Esophagus squamous epithelium (tissue), 5 donors: ENCODE results near the gene ATG14. TPM values are rescaled to one million over a fixed set of nuclear protein-coding genes. Genes with fewer than 3 reads are reported as not detected.

ENCODE experiments used
- DNase-seq: peaks from one replicate; lab custom pipeline; 2025; lab: John Stamatoyannopoulos, UW
- H3K27ac ChIP-seq, 4 donors: fragments of 200-600 bp; sonication (generic); one replicate each; pipeline ENCODE4 v1.5.1; 2016 to 2019; ENCODE audit warnings: mild to moderate bottlenecking in 1 of 4
- H3K27me3 ChIP-seq, 4 donors: fragments of 200-600 bp; sonication (generic); 1 replicate in 3 of 4; 2 replicates in 1 of 4; pipeline versions ENCODE4 v1.5.1 to v1.6.0; 2017 to 2021; ENCODE audit warnings: antibody characterized with exemption in 1 of 4
- H3K36me3 ChIP-seq, 3 donors: fragments of 200-600 bp; sonication (generic); one replicate each; pipeline ENCODE4 v1.5.1; 2016 to 2019
- H3K4me1 ChIP-seq, 3 donors: fragments of 200-600 bp; sonication (generic); one replicate each; pipeline ENCODE4 v1.5.1; 2017 to 2019
- H3K4me3 ChIP-seq, 4 donors: fragments of 200-600 bp; sonication (generic); 1 replicate in 3 of 4; 2 replicates in 1 of 4; pipeline ENCODE4 v1.5.1; 2016 to 2019; ENCODE audit warnings: mild to moderate bottlenecking in 2 of 4, moderate library complexity in 1 of 4
- H3K9me3 ChIP-seq, 3 donors: fragments of 200-600 bp; sonication (generic); one replicate each; pipeline ENCODE4 v1.5.1; 2016 to 2019
- POLR2A ChIP-seq, 4 donors: fragments of 450-650 bp; IDR thresholded peaks; one replicate each; pipeline ENCODE4 v1.6.1; 2017; ENCODE audit warnings: antibody characterized with exemption in 4 of 4, mild to moderate bottlenecking in 4 of 4, moderate library complexity in 3 of 4
- WGBS, 2 donors: methylation state at CpG; one replicate each; pipeline ENCODE4 v1.1.5; 2018; 5-methylcytosine and 5-hydroxymethylcytosine counted together
- intact Hi-C: fragments of 100-400 bp; cut with DNase I; formaldehyde crosslinking; loops from one replicate; pipeline ENCODE4 v1.15.0; 2022
- small RNA-seq, 4 donors: library from RNA; depleted of rRNA; stranded (forward); fragments of <200 nt; gene quantifications; one replicate each; pipeline ENCODE3, GENCODE V24; 2016
- total RNA-seq, 4 donors: library from RNA; depleted of rRNA; stranded (reverse); fragments of >200 nt; gene quantifications; one replicate each; pipeline ENCODE4 v1.1.0, GENCODE V29; 2016
- TF ChIP-seq, protein P1 (sequence below), 6 experiments: fragments of 450-650 bp in 4 of 6; fragments of 200-600 bp in 2 of 6; sonication (generic) in 2 of 6; IDR thresholded peaks; one replicate each; pipeline ENCODE4 v1.5.1; 2016 to 2019; ENCODE audit warnings: antibody characterized with exemption in 6 of 6, mild to moderate bottlenecking in 4 of 6, moderate library complexity in 4 of 6
- donor health status: DM: yes; HTN: yes; CAD: no.

Gene ATG14
- total RNA-seq, 4 donors from 2014 or later = 4.6 to 12.8 (median 7.5) TPM

GRCh38 chr14:55323910-55324309, 87.7 kb downstream of the ATG14 start:
- DNase-seq = no peak
- intact Hi-C loops = no loop called here
- peaks cover 0 to 8% (median 0%) of the 10 kb centered on the region in 3 donors for H3K4me1 ChIP-seq
- H3K27me3 ChIP-seq = no peaks in the 10 kb centered on the region
- H3K4me3 ChIP-seq = no peak overlapping the region
- no peak for TF ChIP-seq POLR2A (IDR thresholded peaks at IDR 0.05)
- TF ChIP-seq, protein P1, sequence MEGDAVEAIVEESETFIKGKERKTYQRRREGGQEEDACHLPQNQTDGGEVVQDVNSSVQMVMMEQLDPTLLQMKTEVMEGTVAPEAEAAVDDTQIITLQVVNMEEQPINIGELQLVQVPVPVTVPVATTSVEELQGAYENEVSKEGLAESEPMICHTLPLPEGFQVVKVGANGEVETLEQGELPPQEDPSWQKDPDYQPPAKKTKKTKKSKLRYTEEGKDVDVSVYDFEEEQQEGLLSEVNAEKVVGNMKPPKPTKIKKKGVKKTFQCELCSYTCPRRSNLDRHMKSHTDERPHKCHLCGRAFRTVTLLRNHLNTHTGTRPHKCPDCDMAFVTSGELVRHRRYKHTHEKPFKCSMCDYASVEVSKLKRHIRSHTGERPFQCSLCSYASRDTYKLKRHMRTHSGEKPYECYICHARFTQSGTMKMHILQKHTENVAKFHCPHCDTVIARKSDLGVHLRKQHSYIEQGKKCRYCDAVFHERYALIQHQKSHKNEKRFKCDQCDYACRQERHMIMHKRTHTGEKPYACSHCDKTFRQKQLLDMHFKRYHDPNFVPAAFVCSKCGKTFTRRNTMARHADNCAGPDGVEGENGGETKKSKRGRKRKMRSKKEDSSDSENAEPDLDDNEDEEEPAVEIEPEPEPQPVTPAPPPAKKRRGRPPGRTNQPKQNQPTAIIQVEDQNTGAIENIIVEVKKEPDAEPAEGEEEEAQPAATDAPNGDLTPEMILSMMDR (IDR thresholded peaks at IDR 0.05) = no peak
- H3K27ac ChIP-seq = no peak overlapping the region
- peaks cover 0 to 10% (median 0%) of the 10 kb centered on the region in 3 donors for H3K36me3 ChIP-seq
- no peaks in the 10 kb centered on the region for H3K9me3 ChIP-seq

DNA sequence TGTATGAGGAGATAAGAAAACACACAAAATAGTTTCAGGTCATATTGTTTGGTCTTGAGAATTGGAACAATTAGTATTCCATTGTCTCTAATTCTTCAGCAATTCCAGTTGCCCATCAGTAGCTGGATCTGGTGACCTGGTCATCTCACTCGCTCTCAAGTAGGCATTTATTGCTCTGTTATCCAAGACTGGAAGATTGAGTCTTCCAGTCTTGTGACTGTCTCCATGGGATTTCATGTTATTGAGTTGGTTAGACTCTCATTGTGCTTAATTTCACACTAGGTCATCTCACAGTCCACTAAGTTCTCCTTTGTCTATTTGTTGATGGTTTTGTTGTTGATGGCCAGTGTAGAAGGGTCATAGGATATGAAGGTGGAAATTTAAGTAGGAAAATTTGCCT, 92.9 kb downstream of the ATG14 start:
- H3K36me3 ChIP-seq = peaks cover 0 to 31% (median 0%) of the 10 kb centered on the region in 3 donors
- H3K9me3 ChIP-seq = no peaks in the 10 kb centered on the region
- H3K4me3 ChIP-seq = no peak overlapping the region
- peaks cover 0 to 39% (median 12%) of the 10 kb centered on the region in 3 donors for H3K4me1 ChIP-seq
- WGBS, 2 donors = 100% methylated on average over 1 of the region's 1 CpG
- DNase-seq = no peak
- TF ChIP-seq, protein P1 (IDR thresholded peaks at IDR 0.05) = no peak
- no peak for TF ChIP-seq POLR2A (IDR thresholded peaks at IDR 0.05)
- intact Hi-C loops = no loop called here
- no peak overlapping the region for H3K27ac ChIP-seq
- no peaks in the 10 kb centered on the region for H3K27me3 ChIP-seq

GRCh38 chr14:55317542-55318306, 93.9 kb downstream of the ATG14 start:
- no peak for TF ChIP-seq POLR2A (IDR thresholded peaks at IDR 0.05)
- TF ChIP-seq, protein P1 (IDR thresholded peaks at IDR 0.05) = no peak
- WGBS, 2 donors = 57 to 85% methylated on average over 2 to 3 of the region's 3 CpGs
- H3K27me3 ChIP-seq = no peaks in the 10 kb centered on the region
- no peak for DNase-seq
- peaks cover 0 to 41% (median 0%) of the 10 kb centered on the region in 3 donors for H3K36me3 ChIP-seq
- intact Hi-C loops = no loop called here
- peak overlapping the region in 1 of 4 donors; percentile 28 for H3K27ac ChIP-seq
- peaks cover 0 to 39% (median 12%) of the 10 kb centered on the region in 3 donors for H3K4me1 ChIP-seq
- H3K4me3 ChIP-seq = no peak overlapping the region
- H3K9me3 ChIP-seq = peaks cover 0 to 9% (median 2%) of the 10 kb centered on the region in 3 donors

DNA sequence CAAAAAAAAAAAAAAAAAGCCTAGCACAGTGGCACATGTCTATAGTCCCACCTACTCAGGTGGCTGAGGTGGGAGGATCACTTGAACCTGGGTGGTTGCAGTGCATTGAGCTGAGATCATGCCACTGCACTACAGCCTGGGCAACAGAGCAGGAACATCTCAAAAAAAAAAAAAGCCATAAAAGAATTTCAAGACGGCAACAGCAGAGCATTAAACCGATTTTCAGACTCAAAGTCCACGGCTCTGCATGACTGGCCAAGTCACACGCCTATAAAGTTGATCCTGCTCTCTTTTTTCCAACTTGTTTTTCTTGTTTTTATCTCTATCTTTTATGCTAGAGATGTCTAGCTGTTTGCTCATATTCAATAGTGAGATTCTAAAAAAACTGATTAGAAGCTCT, 95.1 kb downstream of the ATG14 start:
- DNase-seq = no peak
- intact Hi-C loops = no loop called here
- peaks cover 0 to 18% (median 11%) of the 10 kb centered on the region in 3 donors for H3K9me3 ChIP-seq

More for the DNA sequence above, 95.1 kb downstream of the ATG14 start:
- H3K4me3 ChIP-seq = no peak overlapping the region
- TF ChIP-seq, protein P1 (IDR thresholded peaks at IDR 0.05) = no peak
- TF ChIP-seq POLR2A (IDR thresholded peaks at IDR 0.05) = no peak
- H3K4me1 ChIP-seq = peaks cover 0 to 42% (median 12%) of the 10 kb centered on the region in 3 donors
- peaks cover 0 to 50% (median 0%) of the 10 kb centered on the region in 3 donors for H3K36me3 ChIP-seq
- H3K27me3 ChIP-seq = no peaks in the 10 kb centered on the region
- H3K27ac ChIP-seq = peak overlapping the region in 3 of 4 donors; percentile 11 to 38 (median 28)
- WGBS, 2 donors = 40 to 42% methylated on average over 4 of the region's 4 CpGs

Small RNA genes lying within 50 kb of the gene (small RNA-seq; reads per million reads assigned to genes)
- gene AL356801.1 = 0 reads per million in 4 donors

Other genes starting within 250 kb of the ATG14 start
- 10 to 100 TPM in 2 of 4 donors, 1 to 10 TPM in 2; 4.6 to 16.8 (median 9.0) TPM for gene DLGAP5, start 220.2 kb downstream of the ATG14 start, total RNA-seq
- gene FBXO34, start 140.4 kb downstream of the ATG14 start, total RNA-seq = 10 to 100 TPM; 33.3 to 43.1 (median 34.5) TPM
- gene TBPL2, start 28.8 kb upstream of the ATG14 start, total RNA-seq = not detected
- 100 to 1,000 TPM in 2 of 4 donors, 10 to 100 TPM in 2; 57.8 to 123 (median 106) TPM for gene KTN1, start 168.4 kb upstream of the ATG14 start, total RNA-seq